Measurements from ENCODE around the gene WAC. TPM values are rescaled to one million over a fixed set of nuclear protein-coding genes. Genes with fewer than 3 reads are reported as not detected.

Gene WAC
- total RNA-seq, 1 donor from 2014 or later, result 36.6 TPM

- Histone ChIP-seq H3K4me3 (ENCODE audit: low read depth, low read length) (no peak overlapping the region), H3K27me3 (ENCODE audit: control insufficient read depth, insufficient read depth, low read length) (no peaks in the 10 kb centered on the region), H3K36me3 (ENCODE audit: control insufficient read depth, insufficient read depth, low read length) (no peaks in the 10 kb centered on the region)
- FAIRE-seq (no peak), DNase-seq (ENCODE audit: low read depth) (no peak)
- no peak for TF ChIP-seq CTCF (IDR thresholded peaks at IDR 0.05; ENCODE audit: insufficient read depth, low read length, severe bottlenecking)
These were observed 9.1 kb upstream of the WAC start for GRCh38 chr10:28523725-28524252.

GRCh38 chr10:28530751-28531150 is 2.2 kb upstream of the WAC start:
- FAIRE-seq, result no peak
- no peak overlapping the region for H3K4me3 ChIP-seq (ENCODE audit: low read depth, low read length)
- no peak for TF ChIP-seq CTCF (IDR thresholded peaks at IDR 0.05; ENCODE audit: insufficient read depth, low read length, severe bottlenecking)
- H3K36me3 ChIP-seq (ENCODE audit: control insufficient read depth, insufficient read depth, low read length), result peaks cover 2% of the 10 kb centered on the region
- H3K27me3 ChIP-seq (ENCODE audit: control insufficient read depth, insufficient read depth, low read length), result no peaks in the 10 kb centered on the region
- no peak for DNase-seq (ENCODE audit: low read depth)

GRCh38 chr10:28533186-28533564 is 257 bp downstream of the WAC start:
- H3K4me3 ChIP-seq (ENCODE audit: low read depth, low read length), result peak overlapping the region; percentile 69
- no peak for DNase-seq (ENCODE audit: low read depth)
- no peaks in the 10 kb centered on the region for H3K27me3 ChIP-seq (ENCODE audit: control insufficient read depth, insufficient read depth, low read length)
- H3K36me3 ChIP-seq (ENCODE audit: control insufficient read depth, insufficient read depth, low read length), result peaks cover 10% of the 10 kb centered on the region
- no peak for FAIRE-seq
- no peak for TF ChIP-seq CTCF (IDR thresholded peaks at IDR 0.05; ENCODE audit: insufficient read depth, low read length, severe bottlenecking)

- FAIRE-seq, result no peak
- Histone ChIP-seq H3K36me3 (ENCODE audit: control insufficient read depth, insufficient read depth, low read length) (peaks cover 11% of the 10 kb centered on the region), H3K4me3 (ENCODE audit: low read depth, low read length) (peak overlapping the region; percentile 69), H3K27me3 (ENCODE audit: control insufficient read depth, insufficient read depth, low read length) (no peaks in the 10 kb centered on the region)
- peak; percentile 15 for DNase-seq (ENCODE audit: low read depth)
- no peak for TF ChIP-seq CTCF (IDR thresholded peaks at IDR 0.05; ENCODE audit: insufficient read depth, low read length, severe bottlenecking)
These were observed 820 bp downstream of the WAC start for GRCh38 chr10:28533571-28534304.

- no peak for TF ChIP-seq CTCF (IDR thresholded peaks at IDR 0.05; ENCODE audit: insufficient read depth, low read length, severe bottlenecking)
- Histone ChIP-seq H3K36me3 (ENCODE audit: control insufficient read depth, insufficient read depth, low read length) (peaks cover 13% of the 10 kb centered on the region), H3K4me3 (ENCODE audit: low read depth, low read length) (no peak overlapping the region), H3K27me3 (ENCODE audit: control insufficient read depth, insufficient read depth, low read length) (no peaks in the 10 kb centered on the region)
- FAIRE-seq (no peak), DNase-seq (ENCODE audit: low read depth) (no peak)
These were observed 2.9 kb downstream of the WAC start for GRCh38 chr10:28535846-28536245.

GRCh38 chr10:28538595-28538994 is 5.7 kb downstream of the WAC start:
- Histone ChIP-seq H3K36me3 (ENCODE audit: control insufficient read depth, insufficient read depth, low read length) (peaks cover 16% of the 10 kb centered on the region), H3K4me3 (ENCODE audit: low read depth, low read length) (no peak overlapping the region), H3K27me3 (ENCODE audit: control insufficient read depth, insufficient read depth, low read length) (no peaks in the 10 kb centered on the region)
- TF ChIP-seq CTCF (IDR thresholded peaks at IDR 0.05; ENCODE audit: insufficient read depth, low read length, severe bottlenecking), result no peak
- DNase-seq (ENCODE audit: low read depth) (no peak), FAIRE-seq (no peak)
